HG03159 (cell line): ENCODE data around the gene UTP3.
A peak's percentile ranks its signal among the peaks of the same experiment; 100 is the strongest.
"Not testable (repeated sequence)": the region's sequence is repeated elsewhere in the genome, so short reads cannot be mapped to it uniquely, and the experiment has no call there.

Source experiments
- ATAC-seq: cut with Tn5 transposase; IDR thresholded peaks from one replicate; pipeline ENCODE4 v1.9.1; 2021; ENCODE audit warnings: mild to moderate bottlenecking, moderate library complexity; ENCODE audit not compliant: unreplicated experiment

Gene UTP3

GRCh38 chr4:70682142-70682541 lies 6.2 kb upstream of the UTP3 start:
- ATAC-seq: not testable (repeated sequence)

GRCh38 chr4:70687392-70687791 lies 940 bp upstream of the UTP3 start:
- ATAC-seq: peak; percentile 4

- peak; percentile 7 for ATAC-seq
These were observed 481 bp downstream of the UTP3 start for GRCh38 chr4:70688795-70689231.

- ATAC-seq: no peak
These were observed 3.3 kb downstream of the UTP3 start for GRCh38 chr4:70691661-70692060.

- ATAC-seq: not testable (repeated sequence)
These were observed 6.3 kb downstream of the UTP3 start for GRCh38 chr4:70694633-70695032.

- not testable (repeated sequence) for ATAC-seq
These were observed 10.1 kb downstream of the UTP3 start for GRCh38 chr4:70698435-70698834.

GRCh38 chr4:70700712-70701111 lies 12.4 kb downstream of the UTP3 start:
- ATAC-seq: no peak

GRCh38 chr4:70701271-70701670 lies 12.9 kb downstream of the UTP3 start:
- no peak for ATAC-seq

GRCh38 chr4:70702592-70702991 lies 14.3 kb downstream of the UTP3 start:
- not testable (repeated sequence) for ATAC-seq

- no peak for ATAC-seq
These were observed 15.4 kb downstream of the UTP3 start for GRCh38 chr4:70703619-70704214.

GRCh38 chr4:70704215-70704930 lies 16.0 kb downstream of the UTP3 start:
- peak; percentile 58 for ATAC-seq

GRCh38 chr4:70704931-70705182 lies 16.5 kb downstream of the UTP3 start:
- ATAC-seq: peak; percentile 31

GRCh38 chr4:70705183-70706043 lies 17.1 kb downstream of the UTP3 start:
- ATAC-seq: peak; percentile 56

GRCh38 chr4:70706044-70706461 lies 17.7 kb downstream of the UTP3 start:
- ATAC-seq: no peak

GRCh38 chr4:70706516-70706915 lies 18.2 kb downstream of the UTP3 start:
- no peak for ATAC-seq

GRCh38 chr4:70709611-70710205 lies 21.4 kb downstream of the UTP3 start:
- ATAC-seq: no peak

- ATAC-seq: no peak
These were observed 23.3 kb downstream of the UTP3 start for GRCh38 chr4:70711599-70711998.

- no peak for ATAC-seq
These were observed 23.8 kb downstream of the UTP3 start for GRCh38 chr4:70712150-70712549.

GRCh38 chr4:70712604-70713452 lies 24.5 kb downstream of the UTP3 start:
- no peak for ATAC-seq

- peak; percentile 46 for ATAC-seq
These were observed 25.2 kb downstream of the UTP3 start for GRCh38 chr4:70713453-70714078.
